Inferior parietal cortex (tissue), 1 donor: ENCODE data around the gene ERO1A.
"Not testable (repeated sequence)": the region's sequence is repeated elsewhere in the genome, so short reads cannot be mapped to it uniquely, and the experiment has no call there.

Source experiments
- DNase-seq: peaks from one replicate; pipeline ENCODE4 v3.0.0-alpha.2; 2016; ENCODE audit errors: extremely low spot score

ERO1A gene, protein sequence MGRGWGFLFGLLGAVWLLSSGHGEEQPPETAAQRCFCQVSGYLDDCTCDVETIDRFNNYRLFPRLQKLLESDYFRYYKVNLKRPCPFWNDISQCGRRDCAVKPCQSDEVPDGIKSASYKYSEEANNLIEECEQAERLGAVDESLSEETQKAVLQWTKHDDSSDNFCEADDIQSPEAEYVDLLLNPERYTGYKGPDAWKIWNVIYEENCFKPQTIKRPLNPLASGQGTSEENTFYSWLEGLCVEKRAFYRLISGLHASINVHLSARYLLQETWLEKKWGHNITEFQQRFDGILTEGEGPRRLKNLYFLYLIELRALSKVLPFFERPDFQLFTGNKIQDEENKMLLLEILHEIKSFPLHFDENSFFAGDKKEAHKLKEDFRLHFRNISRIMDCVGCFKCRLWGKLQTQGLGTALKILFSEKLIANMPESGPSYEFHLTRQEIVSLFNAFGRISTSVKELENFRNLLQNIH

DNA sequence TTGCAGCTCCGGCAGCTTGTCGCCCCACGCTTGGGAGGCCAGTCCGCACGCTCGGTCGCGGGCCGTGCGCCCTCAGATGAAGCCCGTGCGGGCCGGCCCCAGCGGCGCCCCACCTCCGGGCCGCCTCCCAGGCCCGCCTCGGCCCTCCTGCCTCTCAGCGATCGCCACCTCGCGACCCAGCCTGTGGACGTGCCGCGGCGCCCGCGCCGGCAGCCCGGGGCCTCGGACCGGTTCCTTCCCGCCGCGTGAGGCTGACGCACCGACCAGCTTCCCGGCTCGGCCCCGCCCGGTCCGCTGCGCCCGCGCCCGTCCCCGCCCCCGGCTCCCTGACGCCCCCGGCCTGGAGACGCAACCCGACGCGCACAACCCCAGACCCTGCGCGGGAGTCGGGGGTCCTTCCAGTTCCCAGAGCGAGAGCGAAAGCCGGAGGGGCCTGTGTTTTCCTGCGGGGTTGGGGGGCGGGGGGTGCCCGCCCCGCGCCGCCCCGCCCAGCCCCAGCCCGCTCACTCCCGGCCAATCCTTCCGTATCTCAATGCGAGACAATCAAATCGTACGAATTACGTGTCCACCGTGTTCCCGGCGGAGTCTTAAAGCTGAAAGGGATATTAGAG lies at the start of gene ERO1A:
Gene ERO1A (minus strand): TSS at position 78 of the 611 bp plus-strand sequence. CDS start 77 bp downstream, at position 1.
- DNase-seq, result peak; percentile 64

DNA sequence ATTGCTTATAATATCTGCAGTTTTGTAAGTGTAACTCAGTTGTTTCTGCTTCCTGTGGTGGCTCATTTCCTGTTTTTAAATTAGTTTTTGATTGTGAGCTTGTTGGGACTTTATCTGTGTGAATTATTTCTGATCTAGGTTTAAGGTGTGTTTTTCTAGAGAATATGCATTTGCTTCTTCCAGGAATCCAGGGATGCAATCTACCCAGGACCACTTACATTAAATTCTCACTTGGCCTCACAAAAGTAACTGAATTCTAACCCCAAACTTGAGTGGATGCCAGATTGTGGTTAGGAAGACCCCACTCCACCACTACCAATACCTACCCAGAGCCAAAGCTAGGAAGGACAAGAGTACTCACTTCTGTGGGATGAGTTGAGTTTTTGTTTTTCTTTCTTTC lies 46.5 kb upstream of the ERO1A start:
- no peak for DNase-seq

DNA sequence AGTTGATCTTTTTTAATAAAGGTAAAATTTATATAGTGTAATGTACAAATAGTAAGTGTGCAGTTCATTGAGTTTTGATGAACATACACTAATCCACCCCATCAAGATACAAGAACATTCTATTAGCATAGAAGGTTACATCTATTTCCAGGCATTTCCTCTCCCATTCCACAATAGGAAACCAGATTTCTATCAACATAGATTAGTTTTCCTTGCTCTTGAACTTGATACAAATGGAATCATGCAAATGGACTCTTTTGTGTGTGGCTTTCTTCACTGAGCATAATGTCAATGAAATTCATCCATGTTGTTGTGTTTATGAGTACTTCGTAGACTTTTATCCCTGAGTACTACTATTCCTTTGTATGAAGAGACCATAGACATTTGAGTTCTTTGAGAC lies 45.4 kb upstream of the ERO1A start:
- DNase-seq, result no peak

DNA sequence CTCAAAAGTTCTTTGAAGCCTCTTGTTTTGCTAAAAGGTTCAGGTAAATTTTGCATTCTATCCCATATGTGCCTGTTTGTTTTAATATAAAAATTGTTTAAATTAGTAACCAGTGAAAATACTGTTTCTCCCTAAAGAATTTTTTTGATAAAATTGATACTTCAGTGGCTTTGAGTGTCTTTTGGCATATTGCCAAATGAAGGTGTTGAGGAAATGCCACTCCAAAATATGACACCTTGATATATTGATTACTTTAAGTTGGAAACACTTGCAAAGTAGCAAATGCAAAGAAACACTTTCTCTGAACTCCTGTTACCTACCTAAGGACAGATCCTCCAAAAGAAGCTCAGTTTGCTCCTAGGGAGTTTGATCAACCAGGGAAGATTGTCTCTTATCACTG lies 43.1 kb upstream of the ERO1A start:
- DNase-seq, result no peak

DNA sequence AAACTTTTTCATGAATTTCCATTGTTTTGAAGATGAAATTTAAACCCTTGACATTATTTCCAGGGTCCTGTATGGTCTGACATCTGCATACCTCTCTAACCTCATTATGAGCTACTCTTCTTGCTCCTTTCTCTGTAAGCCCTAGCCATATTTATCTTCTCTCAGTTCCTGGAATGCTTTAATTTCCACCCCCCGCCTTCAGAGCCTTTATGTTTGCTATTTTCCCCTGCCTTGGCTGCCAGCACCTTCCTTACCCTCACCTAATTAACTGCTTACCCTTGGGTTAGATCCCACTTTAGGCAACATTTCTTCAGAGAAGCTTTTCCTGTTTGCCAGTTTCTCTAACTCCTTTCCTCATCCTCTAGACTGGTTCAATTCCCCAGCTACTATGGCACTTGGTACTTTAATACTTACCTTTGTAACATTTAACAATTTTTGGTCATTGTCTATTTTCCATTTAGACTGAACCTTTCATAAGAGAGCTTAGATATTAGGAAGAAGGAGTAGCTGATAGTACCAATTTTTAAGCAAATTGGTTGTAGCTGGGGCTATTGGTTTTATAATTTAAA lies 40.6 kb upstream of the ERO1A start:
- DNase-seq, result no peak

DNA sequence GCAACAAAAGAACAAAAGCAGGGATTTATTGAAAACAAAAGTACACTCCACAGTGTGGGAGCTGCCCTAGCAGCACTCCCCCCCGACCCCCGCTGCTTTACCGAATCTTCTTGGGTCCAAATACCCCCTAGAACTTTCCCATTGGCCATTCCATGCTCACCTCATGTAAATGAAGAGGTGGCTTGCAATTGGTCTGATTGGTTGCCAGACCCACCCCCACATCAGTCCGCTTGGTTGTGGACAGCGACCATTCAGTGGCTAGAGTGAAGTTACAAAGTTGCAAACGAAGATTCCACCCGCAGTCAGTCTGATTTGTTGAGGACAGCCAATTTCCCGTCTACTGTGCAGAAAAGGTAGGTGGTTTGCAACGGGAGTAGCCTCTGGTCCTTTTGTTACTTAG lies 38.5 kb upstream of the ERO1A start:
- no peak for DNase-seq

DNA sequence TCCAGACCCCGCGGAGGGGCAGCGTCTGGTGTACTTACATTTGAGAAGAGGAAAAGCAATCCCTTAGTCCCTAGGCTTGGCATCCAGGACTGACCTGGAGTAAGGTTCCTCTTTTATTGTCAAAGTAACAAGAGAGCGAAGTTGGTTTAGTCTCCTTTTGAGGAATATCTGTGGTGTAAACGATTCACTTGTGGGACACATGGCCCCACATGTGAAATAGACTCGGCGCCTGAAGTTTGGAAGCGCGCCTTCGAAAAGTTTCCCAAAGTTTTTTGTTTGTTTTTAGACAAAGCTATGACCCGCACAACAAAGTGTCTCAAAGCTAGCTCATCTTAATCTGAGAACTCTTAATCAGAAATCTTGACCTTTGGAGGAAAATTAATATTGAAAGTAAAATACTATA lies 35.4 kb upstream of the ERO1A start:
- peak; percentile 26 for DNase-seq

DNA sequence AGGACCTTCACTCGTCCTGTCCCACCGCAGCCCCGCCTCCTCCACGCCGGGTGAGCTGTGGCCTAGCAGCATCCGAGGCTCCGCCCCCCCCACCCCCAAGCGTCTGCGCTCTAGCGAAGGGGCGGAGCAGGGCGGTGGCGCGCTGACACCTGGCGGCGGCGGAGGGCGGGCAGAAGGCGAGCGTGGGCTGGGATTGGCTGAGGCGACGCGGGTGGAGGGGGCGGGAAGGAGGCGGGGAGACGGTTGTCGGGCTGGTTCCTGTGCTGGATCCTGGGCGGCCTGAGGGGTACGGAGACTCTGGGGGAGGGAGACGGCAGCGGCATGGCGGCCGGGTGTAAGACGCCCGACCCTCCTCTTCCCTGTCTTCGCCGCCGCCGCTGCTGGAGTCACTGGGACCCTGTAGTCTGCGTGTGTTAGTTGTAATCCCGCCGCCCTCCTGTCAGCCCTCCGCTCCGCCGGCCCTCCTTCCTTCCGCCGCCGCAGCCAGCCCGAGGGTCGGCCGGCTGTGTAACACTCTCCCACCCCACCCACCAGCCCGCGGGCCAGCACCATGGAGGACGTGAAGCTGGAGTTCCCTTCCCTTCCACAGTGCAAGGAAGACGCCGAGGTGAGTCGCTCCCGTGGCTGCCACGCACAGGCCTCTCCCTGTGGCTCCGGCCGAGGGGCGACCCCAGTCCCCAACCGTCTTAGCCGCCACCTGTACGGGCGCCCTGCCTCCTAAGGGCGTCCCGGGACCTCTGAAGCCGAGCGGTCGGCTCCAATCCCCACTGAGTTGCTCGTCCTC lies 34.8 kb upstream of the ERO1A start, which contains the start of gene STYX:
Gene STYX (plus strand): TSS at position 242 of the 784 bp plus-strand sequence. CDS start 309 bp downstream, at position 551.
- peak; percentile 91 for DNase-seq

DNA sequence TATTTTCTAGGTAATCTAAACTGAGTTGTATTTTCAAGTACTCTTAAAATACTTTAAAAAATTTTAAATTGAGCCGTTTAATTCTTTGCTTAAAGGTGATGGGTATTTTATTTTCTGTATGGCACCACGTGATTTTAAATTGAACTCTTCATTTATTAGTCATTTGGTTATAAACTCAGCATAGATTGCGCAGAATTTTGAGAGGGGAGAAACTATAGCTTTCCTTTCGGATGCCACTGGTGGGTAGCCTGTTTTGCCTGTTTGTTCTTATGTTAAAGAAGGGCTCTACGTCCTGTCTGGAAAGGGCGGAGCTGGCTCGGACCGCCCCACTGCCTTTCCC lies 34.2 kb upstream of the ERO1A start:
- DNase-seq, result no peak

DNA sequence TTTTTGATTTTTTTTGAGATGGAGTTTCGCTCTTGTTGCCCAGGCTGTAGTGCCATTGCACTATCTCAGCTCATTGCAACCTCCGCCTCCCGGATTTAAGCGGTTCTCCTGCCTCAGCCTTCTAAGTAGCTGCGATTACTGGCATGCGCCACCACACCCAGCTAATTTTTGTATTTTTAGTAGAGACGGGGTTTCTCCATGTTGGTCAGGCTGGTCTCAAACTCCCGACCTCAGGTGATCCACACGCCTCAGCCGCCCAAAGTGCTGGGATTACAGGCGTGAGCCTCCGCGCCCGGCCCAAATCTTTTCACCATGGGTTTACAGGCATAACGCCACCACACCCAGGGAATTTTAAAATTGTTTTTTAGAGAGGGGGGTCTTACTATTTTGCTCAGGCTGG lies 33.7 kb upstream of the ERO1A start:
- DNase-seq, result not testable (repeated sequence)

DNA sequence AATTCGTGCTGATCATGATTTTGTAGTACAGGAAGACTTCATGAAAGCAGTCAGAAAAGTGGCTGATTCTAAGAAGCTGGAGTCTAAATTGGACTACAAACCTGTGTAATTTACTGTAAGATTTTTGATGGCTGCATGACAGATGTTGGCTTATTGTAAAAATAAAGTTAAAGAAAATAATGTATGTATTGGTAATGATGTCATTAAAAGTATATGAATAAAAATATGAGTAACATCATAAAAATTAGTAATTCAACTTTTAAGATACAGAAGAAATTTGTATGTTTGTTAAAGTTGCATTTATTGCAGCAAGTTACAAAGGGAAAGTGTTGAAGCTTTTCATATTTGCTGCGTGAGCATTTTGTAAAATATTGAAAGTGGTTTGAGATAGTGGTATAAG lies 32.2 kb upstream of the ERO1A start:
- not testable (repeated sequence) for DNase-seq

DNA sequence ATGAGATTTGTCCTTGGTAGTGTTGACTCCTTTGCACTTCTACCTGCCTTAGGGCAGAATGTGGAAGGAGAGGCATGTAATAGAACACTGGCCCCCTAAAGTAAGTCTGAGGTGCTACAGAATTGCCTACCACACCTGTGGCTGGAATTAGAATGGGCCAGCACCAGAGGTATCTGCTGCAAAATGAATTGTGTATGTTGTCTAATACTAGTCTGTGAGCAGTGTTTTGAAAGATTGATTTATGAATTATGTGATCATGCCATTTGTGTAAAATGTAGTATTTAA lies 28.9 kb upstream of the ERO1A start:
- DNase-seq, result no peak

DNA sequence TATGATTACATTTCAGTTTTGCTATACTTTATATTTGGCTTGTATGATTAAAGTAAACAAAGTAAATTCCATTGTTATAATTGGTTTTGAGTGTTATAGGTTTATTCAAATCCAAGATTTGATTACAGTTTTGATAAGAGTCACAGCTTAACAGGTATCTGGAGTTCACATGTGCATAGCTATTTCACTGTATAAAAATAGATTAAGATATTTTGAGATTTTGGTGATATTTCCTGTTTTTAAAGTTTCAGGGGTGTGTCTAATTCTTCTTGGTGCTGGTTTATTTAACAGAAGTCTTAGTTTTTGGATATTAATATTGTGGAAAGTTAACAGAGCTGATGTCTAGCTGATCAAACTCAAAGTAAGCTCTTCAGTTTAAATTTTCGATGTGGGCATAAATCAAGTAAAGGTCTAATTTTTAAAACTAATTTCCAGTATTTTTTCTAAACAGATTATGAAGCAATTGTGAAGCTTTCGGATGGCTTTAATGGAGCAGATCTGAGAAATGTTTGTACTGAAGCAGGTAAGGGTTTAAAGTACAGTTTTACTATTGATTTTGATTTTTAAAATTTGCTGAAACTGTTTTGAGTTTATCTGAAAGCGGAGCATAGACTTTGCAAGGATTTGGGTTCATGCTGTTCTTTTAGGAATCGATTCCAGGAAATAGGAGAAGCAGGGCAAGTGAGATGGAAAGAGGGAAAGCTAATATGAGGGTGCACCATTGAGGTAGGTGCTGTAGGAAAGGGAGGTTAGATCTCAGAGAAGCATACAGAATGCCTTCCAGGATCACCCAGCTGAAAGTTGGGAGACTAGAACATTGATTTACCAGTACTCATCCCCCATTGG lies 28.4 kb upstream of the ERO1A start:
- no peak for DNase-seq

DNA sequence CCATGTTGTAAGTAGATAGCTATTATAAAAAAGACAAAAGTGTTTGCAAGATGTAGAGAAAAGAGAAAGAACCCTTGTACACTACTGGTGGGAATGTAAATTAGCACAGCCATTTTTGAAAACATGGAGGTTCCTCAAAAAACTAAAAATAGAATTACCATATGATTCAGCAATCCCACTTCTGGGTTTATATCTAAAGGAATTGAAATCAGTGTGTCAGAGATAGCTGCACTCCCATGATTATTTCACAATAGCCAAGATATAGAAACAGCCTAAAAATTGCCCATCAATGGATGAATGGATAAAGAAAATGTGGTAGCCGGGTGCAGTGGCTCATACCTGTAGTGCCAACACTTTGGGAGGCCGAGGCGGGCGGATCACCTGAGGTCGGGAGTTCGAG lies 20.8 kb upstream of the ERO1A start:
- no peak for DNase-seq

DNA sequence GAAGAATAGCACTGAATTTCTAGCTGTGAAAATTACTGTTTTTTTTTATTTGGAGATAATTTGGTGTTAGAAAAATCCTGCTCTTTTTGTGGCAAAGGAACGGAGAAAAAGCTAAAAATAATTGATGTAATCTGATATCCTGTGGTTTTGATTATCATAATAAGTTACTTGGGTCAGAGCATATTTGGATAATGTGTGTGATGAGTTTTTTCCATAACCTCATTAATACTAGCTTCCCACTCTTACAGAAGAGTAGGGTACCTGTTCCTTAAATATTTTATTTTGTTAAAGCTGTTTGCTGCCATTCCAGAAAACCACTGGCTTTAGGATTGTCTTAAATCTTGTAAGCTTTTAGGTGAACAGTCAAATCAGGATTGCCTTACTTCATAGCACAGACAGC lies 16.3 kb upstream of the ERO1A start:
- no peak for DNase-seq

DNA sequence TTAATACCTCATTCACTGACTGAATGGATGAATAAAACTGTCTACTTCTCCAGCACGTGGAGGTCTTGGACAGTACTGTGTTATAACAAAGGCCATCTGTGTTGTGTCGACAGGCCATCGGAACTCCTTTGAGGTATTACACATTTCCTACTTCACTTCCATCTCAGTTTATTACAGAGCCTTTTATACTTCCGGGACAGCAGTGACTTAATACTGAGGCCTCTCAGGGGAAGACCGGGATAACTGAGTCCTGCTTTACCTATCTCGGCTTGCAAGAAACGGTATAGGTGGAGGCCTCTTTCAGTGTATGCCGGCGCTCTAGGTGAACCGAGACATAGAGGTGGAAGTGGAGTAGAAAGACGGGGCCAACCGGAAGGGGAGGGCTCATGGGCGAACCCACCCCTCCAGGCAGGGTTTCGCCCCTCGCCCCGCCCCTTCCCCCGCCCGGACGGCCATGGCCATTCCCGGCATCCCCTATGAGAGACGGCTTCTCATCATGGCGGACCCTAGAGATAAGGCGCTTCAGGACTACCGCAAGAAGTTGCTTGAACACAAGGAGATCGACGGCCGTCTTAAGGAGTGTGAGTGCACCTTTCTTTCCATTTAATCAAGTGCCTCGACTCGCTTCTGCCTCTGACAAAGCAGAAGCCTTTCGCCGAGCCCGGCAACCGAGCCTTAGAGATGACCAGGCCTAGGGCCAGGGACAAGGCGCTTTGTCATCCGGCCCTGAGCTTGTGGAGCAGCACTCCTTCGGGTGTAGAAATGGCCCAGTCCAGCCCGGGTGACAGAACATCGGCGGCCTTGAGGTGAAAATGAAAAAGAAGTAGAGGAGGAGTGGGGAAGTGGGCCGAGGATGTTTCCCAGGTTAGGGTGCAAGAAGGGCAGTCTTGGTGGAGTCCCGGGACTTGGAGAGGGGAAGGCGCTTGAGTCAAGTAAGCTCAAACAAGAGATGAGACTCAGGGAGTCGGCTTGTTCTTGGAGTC lies 11.7 kb upstream of the ERO1A start, which contains the start of gene PSMC6:
Gene PSMC6 (plus strand): TSS at position 477 of the 983 bp plus-strand sequence. CDS start 20 bp downstream, at position 497.
- peak; percentile 88 for DNase-seq

DNA sequence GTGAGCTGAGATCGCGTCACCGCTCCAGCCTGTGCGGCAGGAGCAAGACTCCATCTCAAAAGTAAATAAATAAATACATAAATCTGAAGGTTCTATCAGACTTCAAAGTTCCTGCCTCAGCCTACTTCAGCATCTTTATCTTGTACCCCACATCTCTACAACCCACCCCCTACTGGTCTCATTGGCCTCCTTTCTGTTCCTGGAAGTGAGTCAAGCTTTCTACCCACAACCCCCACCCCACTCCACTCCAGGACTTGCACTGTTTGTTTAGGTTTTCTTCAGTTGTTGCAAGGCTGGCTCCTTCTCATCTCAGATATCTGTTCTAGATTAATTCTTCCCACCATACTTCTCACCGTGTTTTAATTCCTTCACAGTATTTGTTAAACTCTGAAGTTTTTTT lies 10.9 kb upstream of the ERO1A start:
- DNase-seq, result no peak

DNA sequence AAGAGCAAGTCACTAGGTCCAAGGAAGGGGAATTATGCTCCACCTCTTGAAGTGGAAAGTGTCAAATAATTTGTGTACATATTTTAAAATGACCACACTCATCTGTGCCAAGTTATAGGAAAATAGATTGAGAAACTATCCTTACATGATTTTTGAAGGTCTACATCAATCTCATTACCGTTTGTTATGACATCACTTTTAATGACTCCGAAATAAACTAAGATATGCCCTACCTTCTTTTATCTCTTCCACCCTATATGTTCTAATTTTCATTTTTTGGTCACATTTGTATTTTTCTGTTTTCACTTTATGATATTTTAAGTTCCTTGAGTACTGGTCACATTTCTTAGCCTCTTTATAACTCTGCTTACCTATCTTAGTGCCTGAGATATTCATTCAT lies 8.3 kb upstream of the ERO1A start:
- DNase-seq, result no peak

DNA sequence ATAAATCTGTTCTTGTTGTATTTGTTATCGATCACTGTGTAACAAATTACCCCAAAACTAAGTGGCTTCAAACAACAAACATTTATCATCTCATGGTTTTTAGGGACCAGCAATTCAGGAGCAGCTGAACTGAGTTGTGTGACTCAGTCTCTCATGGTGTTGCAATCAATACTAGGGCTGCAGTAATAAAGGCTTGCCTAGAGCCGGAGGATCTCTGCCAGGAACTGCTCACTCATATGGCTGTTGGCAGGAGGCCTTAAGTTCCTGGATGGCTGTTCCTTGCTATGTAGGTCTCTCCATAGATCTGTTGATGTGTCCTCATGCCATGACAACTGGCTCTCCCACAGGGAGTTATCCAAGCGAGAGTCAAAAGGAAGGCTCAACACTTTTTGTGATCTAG lies 7.9 kb upstream of the ERO1A start:
- DNase-seq, result no peak

DNA sequence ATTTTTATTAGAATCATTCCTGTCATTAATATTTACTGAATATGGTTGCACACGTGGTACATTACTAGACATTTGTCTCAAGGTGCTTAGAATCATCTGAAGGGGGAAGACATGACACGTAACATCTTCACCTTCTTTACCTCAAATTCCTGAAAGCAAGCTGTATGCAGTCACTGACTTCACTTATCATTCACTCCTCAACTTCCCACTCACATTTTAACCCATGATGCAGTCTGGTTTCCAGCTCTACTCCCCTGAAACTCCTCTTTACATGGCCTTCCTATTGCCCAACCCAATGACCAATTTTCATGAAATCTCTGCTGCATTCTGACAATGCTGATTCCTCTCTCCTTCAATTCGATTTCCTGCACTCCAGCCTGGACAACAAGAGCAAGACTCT lies 5.9 kb upstream of the ERO1A start:
- no peak for DNase-seq
